HepG2 (cell line): ENCODE measurements around the gene PALM3. TPM values are rescaled to one million over a fixed set of nuclear protein-coding genes. Genes with fewer than 3 reads are reported as not detected.

Experiments used
- ATAC-seq: fragments of 200-7000 bp; cut with Tn5 transposase; 3 replicates; pipeline ENCODE4 v1.9.1; 2020; ENCODE audit warnings: mild to moderate bottlenecking, moderate library complexity
- BruUV-seq: library from RNA; stranded (reverse); fragments of 400-500 nt; replicated peaks from 2 replicates; lab custom pipeline; 2021; lab: Mats Ljungman, UMichigan
- CTCF ChIA-PET: fragments of 300-600 bp; formaldehyde crosslinking; extraction: SDS; loops from one replicate; lab custom pipeline; 2021; ENCODE audit warnings: low total read pairs, inconsistent platforms, low intra/inter-chr PET ratio; lab: Yijun Ruan, JAX
- POLR2A ChIA-PET: fragments of 350-600 bp; sonication (Branson Sonifier 250); formaldehyde crosslinking; loops from one replicate; lab custom pipeline; 2020; ENCODE audit warnings: antibody characterized with exemption, inconsistent platforms; lab: Yijun Ruan, JAX
- DNase-seq: peaks from one replicate; pipeline ENCODE4 v3.0.0-alpha.2; 2015; ENCODE audit warnings: low spot score
- FAIRE-seq: peaks from 3 replicates; lab custom pipeline; 2011; peaks lifted over from hg19 to GRCh38; lab: Jason Lieb, UNC
- H2AFZ ChIP-seq: one replicate; pipeline ENCODE4 v1.6.1; 2011; ENCODE audit warnings: low read length, inconsistent platforms
- H3K27ac ChIP-seq: fragments of 300-600 bp; 3 replicates; pipeline ENCODE4 v1.8.0; 2011; ENCODE audit warnings: mixed run types, mild to moderate bottlenecking, mixed read lengths, low read length, inconsistent platforms; ENCODE audit not compliant: insufficient read depth; ENCODE audit errors: extremely low read length
- H3K27me3 ChIP-seq, 2 experiments: fragments of 200-600 bp in 1 of 2; 2 replicates in 1 of 2; 3 replicates in 1 of 2; pipeline versions ENCODE4 v1.6.0 to v1.8.0; 2011; ENCODE audit warnings: low read length in 2 of 2, mild to moderate bottlenecking in 2 of 2, moderate library complexity in 2 of 2, inconsistent platforms in 1 of 2; ENCODE audit not compliant: insufficient read depth in 2 of 2, control insufficient read depth in 1 of 2
- H3K36me3 ChIP-seq, 2 experiments: fragments of 200-600 bp in 1 of 2; replicated peaks in 1 of 2; 2 replicates in 1 of 2; 3 replicates in 1 of 2; pipeline versions ENCODE4 v1.5.1 to v1.8.0; 2011; ENCODE audit warnings: low read length in 2 of 2, inconsistent platforms in 1 of 2; ENCODE audit not compliant: insufficient read depth in 2 of 2, control insufficient read depth in 1 of 2
- H3K4me1 ChIP-seq: 2 replicates; pipeline ENCODE4 v1.5.1; 2012; ENCODE audit warnings: low read length, inconsistent platforms; ENCODE audit not compliant: insufficient read depth
- H3K4me2 ChIP-seq: 2 replicates; pipeline ENCODE4 v1.6.0; 2011; ENCODE audit warnings: low read depth, low read length, inconsistent platforms
- H3K4me3 ChIP-seq, 3 experiments: fragments of 200-600 bp in 1 of 3; sonication (generic), shearing (Covaris generic) in 1 of 3; replicated peaks in 1 of 3; 2 replicates each; pipeline ENCODE4 v1.5.1; 2011 to 2016; ENCODE audit warnings: low read length in 3 of 3, inconsistent platforms in 2 of 3, low read depth in 2 of 3, mild to moderate bottlenecking in 2 of 3, control low read depth in 1 of 3, mixed read lengths in 1 of 3; ENCODE audit not compliant: insufficient read depth in 1 of 3
- H3K79me2 ChIP-seq: one replicate; pipeline ENCODE4 v1.6.1; 2011; ENCODE audit warnings: low read length, inconsistent platforms; ENCODE audit not compliant: insufficient read depth
- H3K9ac ChIP-seq: 2 replicates; pipeline ENCODE4 v1.6.0; 2011; ENCODE audit warnings: mild to moderate bottlenecking, low read depth, low read length, inconsistent platforms; ENCODE audit not compliant: insufficient read depth
- H3K9me3 ChIP-seq: 2 replicates; pipeline ENCODE4 v1.5.1; 2012; ENCODE audit warnings: mild to moderate bottlenecking, low read length
- H4K20me1 ChIP-seq: 2 replicates; pipeline ENCODE4 v1.6.0; 2011; ENCODE audit warnings: inconsistent platforms, mild to moderate bottlenecking, low read length, moderate library complexity; ENCODE audit not compliant: insufficient read depth
- MXI1 ChIP-seq: IDR thresholded peaks from 3 replicates; pipeline ENCODE4 v1.6.1; 2012; ENCODE audit warnings: low read depth, low read length, inconsistent platforms, borderline replicate concordance
- PAF1 ChIP-seq: IDR thresholded peaks from 2 replicates; pipeline ENCODE4 v1.6.1; 2016; ENCODE audit warnings: missing genetic modification reagents, missing compliant biosample characterization
- SAP130 ChIP-seq: IDR thresholded peaks from 2 replicates; pipeline ENCODE4 v1.6.1; 2016; ENCODE audit warnings: low read depth
- SKI ChIP-seq: fragments of 450-650 bp; IDR thresholded peaks from one replicate; pipeline ENCODE4 v1.6.1; 2018; ENCODE audit warnings: mild to moderate bottlenecking; ENCODE audit not compliant: partially characterized antibody
- ZNF234 ChIP-seq: sonication (generic); formaldehyde crosslinking; conservative IDR thresholded peaks from 2 replicates; pipeline ENCODE4 v1.5.1; 2020; ENCODE audit warnings: mild to moderate bottlenecking, missing genetic modification reagents
- WGBS: methylation state at CpG from one replicate; pipeline ENCODE4 v1.1.6; 2017; ENCODE audit warnings: low lambda C conversion rate; 5-methylcytosine and 5-hydroxymethylcytosine counted together
- in situ Hi-C: cut with HindIII; loops from 2 replicates; pipeline ENCODE4 v1.10.0; 2017; ENCODE audit warnings: low pct_unique_long_range_greater_than_20kb; ENCODE audit not compliant: extremely low pct_ligation_motif_present
- intact Hi-C: fragments of 100-400 bp; cut with micrococcal nuclease; formaldehyde crosslinking; loops from one replicate; pipeline ENCODE4 v1.10.0; 2022; ENCODE audit not compliant: unreplicated experiment
- polyA plus RNA-seq, 8 experiments: library from polyadenylated mRNA; depleted of rRNA in 3 of 8; stranded (reverse) in 7 of 8; unstranded in 1 of 8; fragments of >200 nt; fragmentation: Illumina TruSeq in 4 of 8; extraction: Trizol in 4 of 8; gene quantifications; 2 replicates each; pipeline versions ENCODE4 v1.2.1 to v1.2.3, GENCODE V29; 2011 to 2016; ENCODE audit warnings: low read depth in 4 of 8, missing spikeins in 1 of 8, mixed read lengths in 1 of 8; ENCODE audit not compliant: insufficient read depth in 1 of 8
- total RNA-seq, 5 experiments: library from RNA; depleted of rRNA; stranded (reverse); fragments of >200 nt; fragmentation: Illumina TruSeq; extraction: Trizol; gene quantifications; 2 replicates each; pipeline ENCODE4 v1.2.3, GENCODE V29; 2016; ENCODE audit warnings: low read depth in 1 of 5

The PALM3 gene
- total and polyA plus RNA-seq, 2 of the 13 experiments (the other 11 are each of a cell fraction or from before 2014, with no cell fraction given) = 0.79 to 2.4 TPM

GRCh38 chr19:14089662-14090508 lies 28.0 kb upstream of the PALM3 start (continued):
- no peak for TF ChIP-seq ZNF234 (CRISPR knock-in tag)
- peak; percentile 8; the same call in 1 of the 3 replicates for TF ChIP-seq MXI1
- TF ChIP-seq SKI = peak; percentile 87

- Histone ChIP-seq H3K27me3 (no peaks in the 10 kb centered on the region), H3K9ac (peak overlapping the region; percentile 59), H3K4me3 (peak overlapping the region; percentile 58 to 83 (median 76); a peak in 5 of 6 replicates), H2AFZ (no peak overlapping the region), H4K20me1 (no peaks in the 10 kb centered on the region), H3K27ac (no peak overlapping the region), H3K4me1 (peaks cover 37% of the 10 kb centered on the region), H3K9me3 (peaks cover 6% of the 10 kb centered on the region; the same call in 1 of the 2 replicates), H3K36me3 (peaks cover 4 to 8% of the 10 kb centered on the region in 2 experiments; a peak in 2 of 5 replicates), H3K4me2 (peak overlapping the region; percentile 67), H3K79me2 (peaks cover 4% of the 10 kb centered on the region)
- ChIA-PET POLR2A (no interaction called here), CTCF (interaction anchor here (0.7 to 1.7 kb wide), 5 partner anchors 14 to 209 kb away, joined by 3 to 5 read pairs (median 4); no protein-coding TSS in a partner anchor)
- TF ChIP-seq PAF1 (CRISPR knock-in tag) = no peak
- 0 out of 2 replicates have a peak, but pooled peaks have one; percentile 8 for TF ChIP-seq SAP130 (CRISPR knock-in tag)
- ATAC-seq = no peak
- no peak for FAIRE-seq
- BruUV-seq = no TSS peak
- 51% methylated on average over 10 of the region's 16 CpGs for WGBS
- DNase-seq = no peak
- in situ Hi-C loops = no loop called here
- intact Hi-C loops = no loop called here
Measured at GRCh38 chr19:14089412-14089661, 27.5 kb upstream of the PALM3 start.
